ENCODE data around the gene PIGW. TPM values are rescaled to one million over a fixed set of nuclear protein-coding genes. Genes with fewer than 3 reads are reported as not detected.

The PIGW gene
- total RNA-seq, 1 experiment from 2014 or later: 21.7 TPM

DNA sequence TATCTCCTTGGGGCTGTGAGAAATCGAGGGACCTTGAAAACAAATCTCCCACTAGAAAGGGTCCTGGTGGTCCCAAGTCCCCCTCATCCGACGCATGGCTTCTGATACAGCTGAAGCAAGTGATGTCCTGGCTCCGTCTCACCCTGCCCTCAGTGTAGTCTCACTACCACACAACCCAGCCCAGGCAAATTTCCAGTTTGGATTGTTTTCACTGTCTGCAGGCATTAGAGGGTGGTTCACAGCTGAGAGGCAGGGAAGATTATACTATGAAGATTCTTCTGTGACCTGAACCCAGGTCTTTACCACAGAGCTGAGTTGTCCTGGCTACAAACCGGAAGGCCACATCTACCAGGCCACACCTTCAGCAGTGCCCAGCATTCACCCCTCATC lies 30.6 kb upstream of the PIGW start:
- Mint-ChIP-seq H3K9me3 (no peaks in the 10 kb centered on the region), H3K27ac (no peak overlapping the region), H3K4me3 (no peak overlapping the region), H3K4me1 (no peaks in the 10 kb centered on the region), H3K36me3 (peaks cover 72% of the 10 kb centered on the region), H3K27me3 (ENCODE audit: low read depth) (no peaks in the 10 kb centered on the region)
- CTCF ChIA-PET: no interaction called here
- POLR2A ChIA-PET: no interaction called here
- TF ChIP-seq TEAD1 (CRISPR knock-in tag; IDR thresholded peaks at IDR 0.05): no peak
- TF ChIP-seq, protein P1, sequence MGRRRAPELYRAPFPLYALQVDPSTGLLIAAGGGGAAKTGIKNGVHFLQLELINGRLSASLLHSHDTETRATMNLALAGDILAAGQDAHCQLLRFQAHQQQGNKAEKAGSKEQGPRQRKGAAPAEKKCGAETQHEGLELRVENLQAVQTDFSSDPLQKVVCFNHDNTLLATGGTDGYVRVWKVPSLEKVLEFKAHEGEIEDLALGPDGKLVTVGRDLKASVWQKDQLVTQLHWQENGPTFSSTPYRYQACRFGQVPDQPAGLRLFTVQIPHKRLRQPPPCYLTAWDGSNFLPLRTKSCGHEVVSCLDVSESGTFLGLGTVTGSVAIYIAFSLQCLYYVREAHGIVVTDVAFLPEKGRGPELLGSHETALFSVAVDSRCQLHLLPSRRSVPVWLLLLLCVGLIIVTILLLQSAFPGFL (CRISPR knock-in tag; IDR thresholded peaks at IDR 0.05; ENCODE audit: borderline replicate concordance): no peak
- TF ChIP-seq JUN (CRISPR knock-in tag; IDR thresholded peaks at IDR 0.05): no peak
- TF ChIP-seq, protein P2, sequence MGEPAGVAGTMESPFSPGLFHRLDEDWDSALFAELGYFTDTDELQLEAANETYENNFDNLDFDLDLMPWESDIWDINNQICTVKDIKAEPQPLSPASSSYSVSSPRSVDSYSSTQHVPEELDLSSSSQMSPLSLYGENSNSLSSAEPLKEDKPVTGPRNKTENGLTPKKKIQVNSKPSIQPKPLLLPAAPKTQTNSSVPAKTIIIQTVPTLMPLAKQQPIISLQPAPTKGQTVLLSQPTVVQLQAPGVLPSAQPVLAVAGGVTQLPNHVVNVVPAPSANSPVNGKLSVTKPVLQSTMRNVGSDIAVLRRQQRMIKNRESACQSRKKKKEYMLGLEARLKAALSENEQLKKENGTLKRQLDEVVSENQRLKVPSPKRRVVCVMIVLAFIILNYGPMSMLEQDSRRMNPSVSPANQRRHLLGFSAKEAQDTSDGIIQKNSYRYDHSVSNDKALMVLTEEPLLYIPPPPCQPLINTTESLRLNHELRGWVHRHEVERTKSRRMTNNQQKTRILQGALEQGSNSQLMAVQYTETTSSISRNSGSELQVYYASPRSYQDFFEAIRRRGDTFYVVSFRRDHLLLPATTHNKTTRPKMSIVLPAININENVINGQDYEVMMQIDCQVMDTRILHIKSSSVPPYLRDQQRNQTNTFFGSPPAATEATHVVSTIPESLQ (CRISPR knock-in tag; IDR thresholded peaks at IDR 0.05): no peak
- TF ChIP-seq, protein P3, sequence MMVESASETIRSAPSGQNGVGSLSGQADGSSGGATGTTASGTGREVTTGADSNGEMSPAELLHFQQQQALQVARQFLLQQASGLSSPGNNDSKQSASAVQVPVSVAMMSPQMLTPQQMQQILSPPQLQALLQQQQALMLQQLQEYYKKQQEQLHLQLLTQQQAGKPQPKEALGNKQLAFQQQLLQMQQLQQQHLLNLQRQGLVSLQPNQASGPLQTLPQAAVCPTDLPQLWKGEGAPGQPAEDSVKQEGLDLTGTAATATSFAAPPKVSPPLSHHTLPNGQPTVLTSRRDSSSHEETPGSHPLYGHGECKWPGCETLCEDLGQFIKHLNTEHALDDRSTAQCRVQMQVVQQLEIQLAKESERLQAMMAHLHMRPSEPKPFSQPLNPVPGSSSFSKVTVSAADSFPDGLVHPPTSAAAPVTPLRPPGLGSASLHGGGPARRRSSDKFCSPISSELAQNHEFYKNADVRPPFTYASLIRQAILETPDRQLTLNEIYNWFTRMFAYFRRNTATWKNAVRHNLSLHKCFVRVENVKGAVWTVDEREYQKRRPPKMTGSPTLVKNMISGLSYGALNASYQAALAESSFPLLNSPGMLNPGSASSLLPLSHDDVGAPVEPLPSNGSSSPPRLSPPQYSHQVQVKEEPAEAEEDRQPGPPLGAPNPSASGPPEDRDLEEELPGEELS (CRISPR knock-in tag; IDR thresholded peaks at IDR 0.05): no peak
- no peak for TF ChIP-seq ZNF416 (CRISPR knock-in tag; IDR thresholded peaks at IDR 0.05)
- no peak for TF ChIP-seq RELA (CRISPR knock-in tag; IDR thresholded peaks at IDR 0.05; ENCODE audit: borderline replicate concordance)
- TF ChIP-seq, protein P4, sequence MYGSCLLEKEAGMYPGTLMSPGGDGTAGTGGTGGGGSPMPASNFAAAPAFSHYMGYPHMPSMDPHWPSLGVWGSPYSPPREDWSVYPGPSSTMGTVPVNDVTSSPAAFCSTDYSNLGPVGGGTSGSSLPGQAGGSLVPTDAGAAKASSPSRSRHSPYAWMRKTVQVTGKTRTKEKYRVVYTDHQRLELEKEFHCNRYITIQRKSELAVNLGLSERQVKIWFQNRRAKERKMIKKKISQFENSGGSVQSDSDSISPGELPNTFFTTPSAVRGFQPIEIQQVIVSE (CRISPR knock-in tag; IDR thresholded peaks at IDR 0.05; ENCODE audit: borderline replicate concordance): no peak
- TF ChIP-seq, protein P5, sequence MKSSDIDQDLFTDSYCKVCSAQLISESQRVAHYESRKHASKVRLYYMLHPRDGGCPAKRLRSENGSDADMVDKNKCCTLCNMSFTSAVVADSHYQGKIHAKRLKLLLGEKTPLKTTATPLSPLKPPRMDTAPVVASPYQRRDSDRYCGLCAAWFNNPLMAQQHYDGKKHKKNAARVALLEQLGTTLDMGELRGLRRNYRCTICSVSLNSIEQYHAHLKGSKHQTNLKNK (CRISPR knock-in tag; IDR thresholded peaks at IDR 0.05): no peak
- TF ChIP-seq, protein P6, sequence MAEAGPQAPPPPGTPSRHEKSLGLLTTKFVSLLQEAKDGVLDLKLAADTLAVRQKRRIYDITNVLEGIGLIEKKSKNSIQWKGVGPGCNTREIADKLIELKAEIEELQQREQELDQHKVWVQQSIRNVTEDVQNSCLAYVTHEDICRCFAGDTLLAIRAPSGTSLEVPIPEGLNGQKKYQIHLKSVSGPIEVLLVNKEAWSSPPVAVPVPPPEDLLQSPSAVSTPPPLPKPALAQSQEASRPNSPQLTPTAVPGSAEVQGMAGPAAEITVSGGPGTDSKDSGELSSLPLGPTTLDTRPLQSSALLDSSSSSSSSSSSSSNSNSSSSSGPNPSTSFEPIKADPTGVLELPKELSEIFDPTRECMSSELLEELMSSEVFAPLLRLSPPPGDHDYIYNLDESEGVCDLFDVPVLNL (CRISPR knock-in tag; IDR thresholded peaks at IDR 0.05; ENCODE audit: borderline replicate concordance, low read depth): no peak
- TF ChIP-seq GABPB1 (CRISPR knock-in tag; IDR thresholded peaks at IDR 0.05): no peak
- no peak for TF ChIP-seq MXD4 (CRISPR knock-in tag; IDR thresholded peaks at IDR 0.05; ENCODE audit: borderline replicate concordance)
- no peak for ATAC-seq
- DNase-seq (ENCODE audit: low spot score): no peak

DNA sequence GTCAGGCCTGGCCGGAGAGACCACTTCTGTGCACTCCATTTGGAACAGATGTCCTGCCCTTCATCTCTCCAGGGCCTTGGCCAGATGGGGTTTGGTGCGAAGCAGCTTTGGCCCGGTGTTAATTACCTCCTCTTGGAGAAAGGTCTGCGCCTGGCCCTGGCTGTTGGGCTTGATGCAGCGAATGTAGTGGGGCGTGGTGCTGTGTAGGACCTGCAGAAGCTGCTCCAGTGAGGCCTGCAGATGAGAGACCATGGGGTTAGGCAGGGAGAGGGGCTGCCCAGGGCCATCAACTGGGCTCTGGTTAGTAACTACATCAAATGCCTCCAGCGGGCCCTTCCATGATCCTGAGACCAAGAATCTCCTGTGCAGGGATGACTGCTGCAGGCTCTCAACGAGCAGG lies 29.6 kb upstream of the PIGW start:
- Mint-ChIP-seq H3K4me1 (no peaks in the 10 kb centered on the region), H3K36me3 (peaks cover 79% of the 10 kb centered on the region), H3K9me3 (no peaks in the 10 kb centered on the region), H3K27me3 (ENCODE audit: low read depth) (no peaks in the 10 kb centered on the region), H3K4me3 (no peak overlapping the region), H3K27ac (no peak overlapping the region)
- DNase-seq (ENCODE audit: low spot score) (no peak), ATAC-seq (no peak)
- ChIA-PET CTCF (no interaction called here), POLR2A (no interaction called here)
- TF ChIP-seq ZNF317 (CRISPR knock-in tag; IDR thresholded peaks at IDR 0.05; ENCODE audit: borderline replicate concordance, low read depth): no peak
- TF ChIP-seq CREB1 (CRISPR knock-in tag; IDR thresholded peaks at IDR 0.05): no peak
- TF ChIP-seq, protein P7, sequence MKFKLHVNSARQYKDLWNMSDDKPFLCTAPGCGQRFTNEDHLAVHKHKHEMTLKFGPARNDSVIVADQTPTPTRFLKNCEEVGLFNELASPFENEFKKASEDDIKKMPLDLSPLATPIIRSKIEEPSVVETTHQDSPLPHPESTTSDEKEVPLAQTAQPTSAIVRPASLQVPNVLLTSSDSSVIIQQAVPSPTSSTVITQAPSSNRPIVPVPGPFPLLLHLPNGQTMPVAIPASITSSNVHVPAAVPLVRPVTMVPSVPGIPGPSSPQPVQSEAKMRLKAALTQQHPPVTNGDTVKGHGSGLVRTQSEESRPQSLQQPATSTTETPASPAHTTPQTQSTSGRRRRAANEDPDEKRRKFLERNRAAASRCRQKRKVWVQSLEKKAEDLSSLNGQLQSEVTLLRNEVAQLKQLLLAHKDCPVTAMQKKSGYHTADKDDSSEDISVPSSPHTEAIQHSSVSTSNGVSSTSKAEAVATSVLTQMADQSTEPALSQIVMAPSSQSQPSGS (CRISPR knock-in tag; IDR thresholded peaks at IDR 0.05; ENCODE audit: borderline replicate concordance, low read depth): no peak
- TF ChIP-seq, protein P8, sequence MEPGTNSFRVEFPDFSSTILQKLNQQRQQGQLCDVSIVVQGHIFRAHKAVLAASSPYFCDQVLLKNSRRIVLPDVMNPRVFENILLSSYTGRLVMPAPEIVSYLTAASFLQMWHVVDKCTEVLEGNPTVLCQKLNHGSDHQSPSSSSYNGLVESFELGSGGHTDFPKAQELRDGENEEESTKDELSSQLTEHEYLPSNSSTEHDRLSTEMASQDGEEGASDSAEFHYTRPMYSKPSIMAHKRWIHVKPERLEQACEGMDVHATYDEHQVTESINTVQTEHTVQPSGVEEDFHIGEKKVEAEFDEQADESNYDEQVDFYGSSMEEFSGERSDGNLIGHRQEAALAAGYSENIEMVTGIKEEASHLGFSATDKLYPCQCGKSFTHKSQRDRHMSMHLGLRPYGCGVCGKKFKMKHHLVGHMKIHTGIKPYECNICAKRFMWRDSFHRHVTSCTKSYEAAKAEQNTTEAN (CRISPR knock-in tag; IDR thresholded peaks at IDR 0.05): no peak

All from WTC11 (cell line).